HPDE6-E6E7 (cell line): ENCODE results near the gene CPD.
"Not testable (repeated sequence)": the region's sequence is repeated elsewhere in the genome, so short reads cannot be mapped to it uniquely, and the experiment has no call there.

ENCODE experiments used
- DNase-seq: peaks from one replicate; pipeline ENCODE4 v3.0.0; 2011; ENCODE audit warnings: missing footprints; ENCODE audit errors: extremely low spot score

Gene CPD

DNA sequence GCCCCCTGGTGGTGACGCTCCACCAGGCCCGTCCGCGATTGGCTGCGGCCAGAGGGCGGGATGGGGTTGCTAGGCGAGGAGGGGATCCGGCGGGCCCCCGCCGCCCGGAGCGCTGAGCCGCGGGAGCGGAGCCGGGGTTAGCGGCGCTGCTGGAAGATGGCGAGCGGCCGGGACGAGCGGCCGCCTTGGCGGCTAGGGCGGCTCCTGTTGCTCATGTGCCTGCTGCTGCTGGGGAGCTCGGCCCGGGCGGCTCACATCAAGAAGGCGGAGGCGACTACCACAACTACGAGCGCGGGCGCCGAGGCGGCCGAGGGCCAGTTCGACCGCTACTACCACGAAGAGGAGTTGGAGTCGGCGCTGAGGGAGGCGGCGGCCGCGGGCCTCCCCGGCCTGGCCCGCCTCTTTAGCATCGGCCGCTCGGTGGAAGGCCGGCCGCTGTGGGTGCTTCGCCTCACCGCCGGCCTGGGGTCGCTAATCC, at the start of gene CPD:
Gene CPD, plus strand, starts transcription at position 103 of the 478 bp plus-strand sequence. Its CDS starts 54 bp downstream, at position 157.
- peak; percentile 86 for DNase-seq

DNA sequence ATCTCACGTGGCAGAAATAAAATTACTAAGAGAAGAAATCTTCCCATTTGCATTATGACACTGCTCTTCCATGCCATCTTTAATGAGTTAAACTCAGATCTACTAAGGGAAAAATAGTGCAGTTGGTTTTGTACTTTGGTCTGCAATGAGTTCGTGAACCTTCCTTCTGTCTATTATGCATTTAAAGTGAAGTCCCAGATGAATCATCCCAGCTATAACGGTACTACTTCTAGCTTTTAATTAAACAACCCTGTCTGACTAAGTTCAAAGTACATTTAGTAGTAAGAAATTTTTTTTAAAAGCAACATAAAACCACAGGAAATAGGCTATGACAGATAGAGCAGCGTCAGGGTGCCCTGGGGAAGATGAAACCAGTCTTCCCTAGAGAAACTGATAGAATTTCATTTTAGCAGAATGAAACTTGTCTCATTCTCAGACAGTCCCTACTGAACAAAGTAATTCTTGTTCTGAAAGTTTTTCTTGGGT, 46.6 kb upstream of the CPD start:
- DNase-seq = no peak

DNA sequence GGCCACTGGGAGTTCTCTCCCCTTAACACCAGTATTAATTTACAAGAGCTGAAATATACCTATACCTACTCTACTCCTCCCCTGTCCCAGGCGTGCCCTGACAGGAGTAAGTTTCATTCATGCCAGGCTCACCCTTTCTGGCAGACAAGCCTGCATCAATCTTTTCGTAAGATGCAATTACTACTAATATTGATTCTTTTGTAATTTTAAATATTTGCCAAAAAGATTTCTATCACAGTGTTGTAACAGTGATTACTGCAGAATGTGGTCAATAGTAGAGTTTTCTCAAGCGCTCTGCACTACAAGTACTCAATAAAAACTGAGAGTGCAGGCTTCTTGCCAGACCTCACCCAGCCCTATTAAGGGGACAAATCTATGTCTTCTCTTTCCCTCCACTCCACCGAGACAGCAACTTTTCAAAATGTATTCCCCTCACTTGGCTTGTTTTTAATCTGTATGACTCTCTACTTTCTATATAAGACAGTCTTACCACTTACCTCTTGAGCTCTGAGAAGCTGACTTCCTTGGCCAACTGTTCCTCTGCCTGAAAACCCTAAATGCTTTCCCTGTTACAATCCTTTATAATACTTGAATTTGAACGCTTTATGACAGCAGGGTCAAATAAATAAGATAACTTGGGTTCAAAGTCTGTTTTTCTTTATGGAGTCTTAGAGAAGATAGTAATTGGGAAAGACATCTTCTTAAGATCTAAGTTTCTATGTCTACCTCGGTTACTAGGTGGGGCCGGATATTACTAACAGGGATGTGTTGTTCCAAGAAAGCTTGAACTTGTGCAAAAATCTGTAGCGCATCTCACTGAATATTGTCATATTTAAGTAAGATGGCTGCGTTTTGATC, 45.0 kb upstream of the CPD start, which contains the start of gene TMIGD1:
Gene TMIGD1, minus strand, starts transcription at position 555 of the 858 bp plus-strand sequence. CDS start 1,924 bp downstream, outside the sequence.
- DNase-seq = peak; percentile 28

DNA sequence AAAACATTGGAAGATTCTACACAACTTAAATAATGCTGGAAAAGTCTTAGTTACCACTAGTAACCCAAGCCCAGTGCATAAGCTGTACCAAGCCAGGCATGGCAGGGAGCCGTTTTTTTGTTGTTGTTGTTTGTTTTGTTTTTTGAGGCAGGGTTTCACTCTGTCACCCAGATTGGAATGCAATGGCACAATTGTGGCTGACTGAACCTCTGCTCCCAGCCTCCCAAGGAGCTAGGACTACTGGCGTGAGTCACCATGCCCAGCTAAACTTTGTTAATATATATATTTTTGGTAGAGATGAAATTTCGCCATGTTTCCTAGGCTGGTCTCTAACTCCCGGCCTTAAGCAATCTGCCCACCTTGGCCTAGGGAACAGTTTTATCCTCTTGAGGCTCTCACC, 44.3 kb upstream of the CPD start:
- no peak for DNase-seq

DNA sequence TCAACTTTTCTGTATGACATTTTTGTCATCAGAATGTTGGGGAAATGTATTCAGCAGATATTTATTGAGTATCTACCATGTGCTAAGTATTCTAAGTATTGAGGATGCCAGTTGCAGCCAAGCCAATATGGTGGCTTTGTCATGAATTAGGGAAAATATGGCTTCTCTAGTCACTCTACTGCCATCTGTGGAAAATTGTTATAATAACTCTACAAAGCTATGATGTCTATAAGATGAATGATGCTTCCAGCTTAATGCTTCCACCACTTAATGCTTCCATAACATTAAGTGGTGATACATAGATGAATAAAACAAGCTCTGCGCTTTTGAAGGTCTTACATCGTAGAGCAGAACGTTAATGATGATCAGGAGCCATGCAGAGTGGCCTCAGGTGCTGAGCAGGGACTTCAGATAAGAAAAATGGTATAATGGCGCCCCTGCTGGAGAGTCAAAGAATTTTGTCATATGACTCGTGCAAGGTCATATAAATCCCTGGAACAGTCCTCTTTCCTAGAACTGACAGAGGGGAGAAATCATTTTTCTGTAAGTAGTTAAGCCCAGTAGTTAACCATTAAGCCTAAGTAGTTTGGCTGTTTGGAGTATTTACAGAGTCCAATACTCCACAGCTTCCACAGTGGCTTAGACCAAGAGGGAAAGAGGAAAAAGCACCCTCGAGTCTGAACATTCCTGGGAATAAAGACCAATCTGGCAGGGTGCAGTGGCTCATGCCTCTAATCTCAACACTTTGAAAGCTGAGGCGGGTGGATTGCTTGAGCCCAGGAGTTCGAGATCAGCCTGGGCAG, 42.2 kb upstream of the CPD start:
- peak; percentile 26 for DNase-seq

DNA sequence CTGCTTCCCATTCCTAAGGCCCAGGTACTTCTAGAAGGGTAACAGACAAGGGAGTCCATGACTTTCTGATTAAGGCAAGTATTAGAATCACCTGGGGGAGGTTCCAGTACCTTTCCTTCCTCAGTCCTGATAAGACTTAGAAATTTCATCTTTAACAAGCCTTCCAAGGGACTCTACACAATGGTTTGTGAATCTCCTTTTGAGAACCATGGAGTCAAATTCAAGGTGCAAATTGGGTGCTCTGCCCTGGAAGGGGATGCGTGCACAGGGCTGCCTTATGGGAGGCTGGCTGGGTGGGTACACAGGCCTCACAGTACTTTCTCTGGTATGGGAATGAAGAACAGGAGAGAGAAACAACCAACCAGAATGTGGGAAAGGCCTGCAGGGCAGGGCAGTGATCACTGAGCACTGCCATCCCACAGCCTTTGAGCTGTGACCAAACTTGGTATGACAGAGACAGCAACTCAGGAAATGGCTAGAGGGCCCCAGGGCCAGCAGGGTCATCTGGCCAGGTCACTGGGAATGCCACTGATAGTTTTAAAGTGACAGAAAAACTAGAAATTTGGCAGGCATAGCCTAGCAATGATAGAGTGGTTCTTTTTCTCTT, 41.2 kb upstream of the CPD start:
- no peak for DNase-seq

DNA sequence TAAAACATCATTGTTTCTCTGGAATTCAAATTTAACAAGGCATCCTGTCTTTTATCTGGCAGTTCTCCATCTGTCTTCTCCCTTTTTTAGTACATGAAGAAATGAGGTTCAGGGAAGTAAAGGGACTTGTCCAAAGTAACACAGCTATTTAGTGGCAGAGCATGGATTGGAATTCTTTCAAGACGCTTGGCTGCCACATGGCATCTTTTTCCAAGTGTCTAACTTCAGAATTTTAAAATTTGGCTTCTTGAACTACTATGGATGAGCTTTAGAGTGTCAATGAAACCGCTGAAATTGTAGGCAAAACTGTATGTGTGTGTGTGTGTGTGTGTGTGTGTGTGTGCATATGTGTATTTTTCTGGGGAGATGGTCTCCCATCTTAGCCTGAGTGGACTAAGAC, 39.6 kb upstream of the CPD start:
- DNase-seq = no peak

DNA sequence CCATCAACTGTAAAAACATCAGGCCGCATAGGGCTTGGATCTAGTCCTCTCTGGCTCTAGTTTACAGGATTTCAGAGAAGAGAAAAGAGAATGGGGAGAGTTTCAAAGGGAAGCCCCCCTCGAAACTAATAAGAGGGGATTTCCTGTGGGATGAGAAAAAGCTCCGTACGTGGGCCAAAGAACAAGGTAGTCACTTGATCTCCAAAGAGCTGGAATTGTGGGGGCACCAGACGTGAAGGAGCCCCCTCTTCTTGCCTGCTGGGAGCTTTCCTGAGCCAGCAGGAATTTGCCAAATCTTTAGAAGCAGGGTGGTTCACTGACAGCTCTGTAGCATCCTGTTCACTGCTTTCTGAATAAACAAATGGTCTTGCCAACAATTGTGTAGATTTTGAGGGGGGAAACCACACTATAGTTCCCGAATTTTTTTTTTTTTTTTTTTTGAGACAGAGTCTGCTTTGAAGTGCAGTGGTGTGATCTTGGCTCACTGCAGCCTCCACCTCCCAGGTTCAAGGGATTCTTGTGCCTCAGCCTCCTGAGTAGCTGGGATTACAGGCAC, 37.8 kb upstream of the CPD start:
- no peak for DNase-seq

DNA sequence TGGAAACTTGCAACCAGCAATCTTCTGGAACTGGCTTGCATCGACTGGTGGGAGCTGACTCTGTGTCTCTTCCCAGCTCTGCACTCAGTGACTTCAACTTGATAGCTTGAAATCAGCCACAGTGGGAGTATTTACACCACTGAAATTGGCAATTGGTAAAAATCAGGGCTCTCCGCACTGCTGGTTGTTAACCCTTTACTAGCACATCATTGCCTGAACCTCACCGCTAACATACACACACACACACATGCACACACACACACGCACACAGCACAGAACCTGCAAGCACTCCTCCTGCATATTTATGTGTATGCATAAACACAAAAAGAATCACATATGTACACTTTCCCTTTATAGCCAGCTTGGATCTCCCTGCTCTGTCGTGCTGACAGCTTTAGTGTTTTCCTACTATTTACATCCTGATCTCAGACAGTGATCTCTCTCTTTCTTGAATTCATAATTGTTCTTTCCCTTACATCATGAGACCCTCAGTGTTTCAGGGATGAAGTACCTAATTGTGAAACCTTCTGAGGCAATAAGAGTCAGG, 37.0 kb upstream of the CPD start:
- DNase-seq = no peak

DNA sequence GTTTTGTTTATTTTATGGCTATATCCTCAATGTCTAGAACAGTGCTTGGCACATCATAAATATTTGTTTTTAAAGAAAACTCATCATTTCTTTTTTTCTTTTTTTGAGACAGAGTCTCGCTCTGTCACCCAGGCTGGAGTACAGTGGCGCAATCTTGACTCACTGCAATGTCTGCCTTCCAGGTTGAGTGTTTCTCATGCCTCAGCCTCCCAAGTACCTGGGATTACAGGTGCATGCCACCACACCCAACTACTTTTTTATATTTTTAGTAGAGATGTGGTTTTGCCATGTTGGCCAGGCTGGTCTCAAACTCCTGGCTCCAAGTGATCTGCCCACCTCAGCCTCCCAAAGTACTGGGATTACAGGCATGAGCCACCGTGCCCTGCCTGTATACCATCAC, 35.5 kb upstream of the CPD start:
- not testable (repeated sequence) for DNase-seq

DNA sequence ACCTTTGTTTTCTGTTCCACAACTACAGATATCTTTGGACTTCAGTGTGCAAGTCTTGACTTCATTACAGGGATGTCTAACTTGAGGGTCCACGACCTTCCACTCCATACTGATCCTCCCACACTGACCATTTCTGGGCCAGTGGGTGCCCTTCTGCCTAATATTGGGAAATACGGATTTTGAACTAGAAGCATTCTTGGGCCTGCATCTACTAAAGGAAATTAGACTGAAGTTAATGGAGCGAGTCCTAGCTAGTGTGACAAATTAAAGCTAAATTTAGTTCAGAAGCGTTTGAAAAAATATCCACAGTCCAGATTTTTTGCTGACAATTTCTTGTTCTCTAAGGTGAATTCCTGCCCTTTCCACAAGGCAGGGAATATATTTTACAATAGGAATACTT, 34.9 kb upstream of the CPD start:
- DNase-seq = no peak

DNA sequence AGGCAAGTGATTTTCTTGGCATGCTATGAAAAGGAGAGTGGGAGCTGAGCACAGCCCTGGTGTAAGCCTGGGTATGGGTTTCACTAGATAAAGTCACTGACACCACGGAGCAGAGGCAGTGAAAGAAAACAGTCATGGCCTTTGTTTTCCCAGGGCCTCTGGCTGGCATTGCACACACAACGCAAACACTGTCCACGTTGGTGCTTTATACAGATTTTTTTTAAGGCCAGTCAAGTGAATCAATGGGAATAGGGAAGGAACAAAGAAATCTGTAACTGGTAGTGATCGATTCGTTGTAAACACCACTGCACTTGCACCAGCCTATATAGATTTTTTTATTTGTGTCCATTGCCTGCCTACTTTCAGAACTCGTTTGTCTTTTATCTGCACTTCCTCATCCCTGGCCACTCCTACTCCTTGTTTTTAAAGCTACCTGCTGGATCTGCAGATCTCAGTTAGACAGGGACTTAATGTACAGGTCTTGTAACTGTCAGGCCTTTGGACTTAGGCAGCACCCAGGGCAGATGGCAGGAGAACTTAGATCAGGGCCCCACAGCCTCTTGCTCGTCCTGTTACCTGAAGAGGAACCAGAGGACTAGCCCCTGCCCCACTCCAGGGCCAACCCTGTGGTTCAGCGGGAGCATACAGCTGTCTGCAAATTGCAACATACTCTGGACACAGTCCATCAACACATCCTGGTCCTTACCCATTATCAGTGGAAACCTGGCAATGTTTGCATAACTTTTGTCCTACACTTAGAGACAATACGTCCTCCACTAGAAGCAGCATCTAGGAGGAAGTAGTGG, 34.2 kb upstream of the CPD start:
- DNase-seq = no peak

DNA sequence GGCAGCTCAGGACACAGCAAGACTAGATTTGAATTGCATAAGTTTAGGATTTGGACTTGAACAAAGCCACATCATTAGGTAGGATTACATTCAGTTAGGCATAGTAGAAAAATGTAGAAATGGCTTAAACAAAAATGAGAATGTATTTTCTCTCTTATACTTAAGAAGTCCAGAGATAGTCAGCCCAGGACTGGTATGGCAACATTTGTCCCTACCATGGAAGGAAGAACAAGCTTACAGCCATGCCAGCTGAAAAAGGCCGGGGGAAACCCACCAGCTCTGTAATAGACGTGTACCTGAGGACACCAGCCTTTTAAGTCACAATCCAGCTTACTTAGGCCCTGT, 33.7 kb upstream of the CPD start:
- no peak for DNase-seq

DNA sequence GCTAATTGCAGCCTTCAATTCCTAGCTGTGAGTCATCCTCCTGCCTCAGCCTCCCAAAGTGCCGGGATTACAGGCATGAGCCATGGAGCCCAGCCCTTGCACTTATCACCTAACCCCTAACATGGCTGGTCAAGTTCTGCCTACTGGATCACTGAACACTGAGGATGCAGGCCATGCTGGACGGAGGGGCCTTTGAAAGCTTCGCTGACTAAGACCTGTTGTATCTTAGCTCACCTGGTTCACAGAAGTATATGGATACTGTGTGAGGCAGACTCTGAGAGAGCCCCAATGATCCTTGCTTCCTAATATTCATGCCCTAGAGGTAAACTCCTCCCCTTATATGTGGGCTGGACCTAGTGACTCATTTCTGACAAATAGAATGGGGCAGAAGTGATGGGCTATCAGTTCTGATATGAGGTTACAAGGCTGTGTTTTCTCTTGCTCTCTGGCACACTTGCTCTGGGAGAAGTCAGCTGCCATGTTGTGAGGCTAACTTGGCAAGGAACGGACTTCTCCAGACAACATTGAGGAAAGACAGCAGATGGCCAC, 33.1 kb upstream of the CPD start:
- no peak for DNase-seq

DNA sequence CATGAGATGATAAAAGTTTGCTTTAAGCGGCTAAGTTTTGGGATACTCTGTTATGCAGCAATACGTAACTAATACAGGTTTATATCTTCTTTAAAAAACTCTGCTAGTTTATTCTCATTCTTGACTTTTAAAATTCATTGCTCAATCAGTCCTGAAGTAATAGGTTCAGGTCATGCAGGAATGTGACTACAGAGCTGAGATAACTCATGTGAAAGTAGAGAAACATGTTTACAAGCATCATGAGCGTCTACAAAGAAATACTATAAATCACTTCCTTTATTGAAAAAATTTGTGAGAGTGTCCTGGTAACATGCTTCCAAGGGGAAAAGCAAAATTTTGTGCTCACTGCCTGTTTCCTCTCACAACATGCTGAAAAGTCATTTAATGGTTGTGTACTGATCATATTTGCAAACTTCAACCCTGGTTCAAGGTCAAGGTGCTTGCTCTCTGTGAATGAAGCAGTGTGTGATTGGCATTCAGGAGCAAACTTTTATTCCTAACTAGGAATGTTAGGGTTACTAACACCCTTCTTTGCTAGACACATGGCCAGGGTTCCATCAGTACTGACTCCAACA, 32.4 kb upstream of the CPD start:
- no peak for DNase-seq

DNA sequence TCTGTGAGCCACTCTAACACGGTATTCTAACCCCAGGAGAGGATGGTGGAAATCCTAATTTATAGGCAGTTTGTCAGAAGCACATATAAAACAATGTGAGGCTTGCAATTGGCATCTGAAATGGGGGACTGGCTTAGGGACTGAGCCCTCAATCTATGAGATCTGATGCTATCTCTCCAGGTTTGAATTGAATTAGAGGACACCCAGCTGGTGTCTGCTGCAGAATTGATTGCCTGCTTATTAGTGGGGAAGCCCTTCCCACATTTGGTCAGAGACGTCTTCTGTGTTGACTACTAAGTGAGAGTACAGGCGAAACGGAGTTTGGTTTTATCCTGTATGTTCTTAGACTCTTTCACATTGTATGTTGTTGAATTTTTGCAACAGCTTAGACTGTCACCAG, 31.2 kb upstream of the CPD start:
- no peak for DNase-seq

DNA sequence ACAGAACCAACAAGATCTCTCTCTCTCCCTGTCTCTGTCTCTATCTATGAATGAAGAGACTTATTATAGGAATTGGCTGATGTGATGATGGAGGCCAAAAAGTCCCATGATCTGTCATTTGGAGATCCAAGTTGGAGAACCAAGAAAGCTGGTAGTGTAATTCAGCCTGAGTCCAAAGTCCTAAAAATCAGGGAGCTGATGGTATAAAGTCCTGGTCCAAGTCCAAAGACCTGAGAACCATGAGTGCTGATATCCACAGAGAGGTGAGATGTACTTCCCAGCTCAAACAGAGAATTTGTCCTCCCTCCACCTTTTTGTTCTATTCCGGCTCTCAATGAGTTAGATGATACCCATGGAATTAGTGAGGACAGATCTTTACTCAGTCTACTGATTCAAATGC, 29.5 kb upstream of the CPD start:
- DNase-seq = no peak

DNA sequence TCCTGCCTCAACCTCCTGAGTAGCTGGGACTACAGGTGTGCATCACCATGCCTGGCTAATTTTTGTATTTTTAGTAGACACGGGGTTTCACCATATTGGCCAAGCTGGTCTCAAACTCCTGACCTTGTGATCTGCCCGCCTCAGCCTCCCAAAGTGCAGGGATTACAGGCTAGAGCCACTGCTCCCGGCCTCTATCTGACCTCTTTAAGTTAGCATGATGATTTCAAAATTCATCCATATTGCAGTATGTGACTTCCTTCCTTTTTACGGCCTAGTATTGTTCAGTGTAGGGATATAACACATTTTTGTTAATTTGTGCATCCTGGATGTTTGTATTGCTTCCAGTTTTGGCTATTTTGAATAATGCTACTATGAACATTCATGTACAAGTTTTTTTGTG, 27.5 kb upstream of the CPD start:
- DNase-seq = not testable (repeated sequence)

DNA sequence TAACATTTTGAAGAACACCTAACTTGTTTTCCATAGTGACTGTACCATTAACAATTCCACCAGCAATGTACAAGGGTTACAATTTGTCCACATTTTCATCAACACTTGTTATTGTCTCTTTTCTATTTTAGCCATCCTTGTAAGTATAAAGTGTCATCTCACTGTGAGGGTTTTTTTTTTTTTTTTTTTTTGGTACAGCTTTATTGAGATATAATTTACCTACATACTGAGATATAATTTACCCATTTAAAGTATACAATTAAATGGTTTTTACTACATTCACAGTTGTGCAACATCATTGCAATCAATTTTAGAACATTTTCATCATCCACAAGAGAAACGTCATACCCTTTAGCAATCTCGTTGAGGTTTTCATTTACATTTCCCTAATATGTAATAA, 27.0 kb upstream of the CPD start:
- DNase-seq = no peak

DNA sequence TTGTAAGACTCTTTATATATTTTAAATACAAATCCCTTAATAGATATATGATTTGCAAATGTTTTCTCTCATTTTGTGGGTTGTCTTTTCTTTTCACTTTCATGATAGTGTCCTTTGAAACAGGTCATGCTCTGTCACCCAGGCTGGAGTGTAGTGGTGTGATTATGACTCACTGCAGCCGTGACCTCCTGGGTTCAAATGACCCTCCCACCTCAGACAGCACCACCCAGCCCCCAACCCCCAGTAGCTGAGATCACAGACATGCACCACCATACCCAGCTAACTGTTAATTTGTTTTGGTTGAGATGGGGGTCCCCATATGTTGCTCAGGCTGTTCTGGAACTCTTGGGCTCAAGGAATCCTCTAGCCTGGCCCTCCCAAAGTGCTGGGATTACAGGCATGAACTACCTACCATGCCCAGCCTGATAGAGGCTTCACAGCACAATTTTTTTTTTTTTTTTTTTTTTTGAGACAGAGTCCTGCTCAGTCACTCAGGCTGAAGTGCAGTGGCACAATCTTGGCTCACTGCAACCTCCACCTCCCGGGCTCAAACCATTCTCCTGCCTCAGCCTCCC, 26.4 kb upstream of the CPD start:
- no peak for DNase-seq
